ENCODE data around the gene NR5A2. TPM values are rescaled to one million over a fixed set of nuclear protein-coding genes. Genes with fewer than 3 reads are reported as not detected.
A peak's percentile ranks its signal among the peaks of the same experiment; 100 is the strongest.

Gene NR5A2
- total and polyA plus RNA-seq, 10 of the 15 experiments (the other 5 are each of a cell fraction or from before 2014, with no cell fraction given), result 0.02 to 0.60 (median 0.15) TPM; not detected in 1

- no peak for TF ChIP-seq E2F8 (IDR thresholded peaks at IDR 0.05; ENCODE audit: low read depth, partially characterized antibody)
- TF ChIP-seq RAD21 (IDR thresholded peaks at IDR 0.05; ENCODE audit: insufficient read depth, low read depth, low read length), result no peak
- no peak for TF ChIP-seq KLF5 (IDR thresholded peaks at IDR 0.05; ENCODE audit: partially characterized antibody)
These were observed 10.4 kb downstream of the NR5A2 start (continued) for GRCh38 chr1:200037904-200038303.

GRCh38 chr1:200038325-200038980, 10.9 kb downstream of the NR5A2 start:
- in situ Hi-C loops (cut with MboI), result no loop called here
- no peak for FAIRE-seq
- CTCF ChIA-PET, result no interaction called here

More at GRCh38 chr1:200038325-200038980, 10.9 kb downstream of the NR5A2 start:
- Histone ChIP-seq H4K20me1 (ENCODE audit: control insufficient read depth, insufficient read depth) (no peaks in the 10 kb centered on the region), H3K9ac (ENCODE audit: control insufficient read depth, insufficient read depth, low read length) (no peak overlapping the region), H3K4me3 (no peak overlapping the region), H3K9me3 (replicated peaks; ENCODE audit: control insufficient read depth, insufficient read depth, low read length) (no peaks in the 10 kb centered on the region; the same call in 2 of the 3 replicates), H3K79me2 (ENCODE audit: control insufficient read depth, insufficient read depth, low read length) (no peaks in the 10 kb centered on the region), H3K36me3 (ENCODE audit: control insufficient read depth in 2 of 2, insufficient read depth in 2 of 2, low read length in 1 of 2) (no peaks in the 10 kb centered on the region), H3K4me1 (ENCODE audit: control insufficient read depth, insufficient read depth, low read length) (no peaks in the 10 kb centered on the region), H3K4me2 (ENCODE audit: control insufficient read depth, insufficient read depth) (no peak overlapping the region), H3K27ac (ENCODE audit: control insufficient read depth, insufficient read depth) (no peak overlapping the region), H3K27me3 (replicated peaks in 1 of 2; ENCODE audit: control insufficient read depth in 2 of 2, insufficient read depth in 2 of 2, low read length in 1 of 2) (peaks cover 39 to 60% of the 10 kb centered on the region in 2 experiments), H2AFZ (ENCODE audit: control insufficient read depth, low read depth, low read length) (no peak overlapping the region)
- ChIA-PET POLR2A (no interaction called here), RAD21 (ENCODE audit: unreplicated experiment) (no interaction called here), SMC1A (ENCODE audit: uncharacterized antibody, unreplicated experiment) (interaction anchor here (1.0 kb wide), 1 partner anchor 208 kb away, joined by 3 read pairs; no protein-coding TSS in a partner anchor)
- no peak for DNase-seq (ENCODE audit: low read depth, low spot score)
- intact Hi-C loops (cut with micrococcal nuclease; ENCODE audit: unreplicated experiment), result no loop called here
- TF ChIP-seq SPI1 (IDR thresholded peaks at IDR 0.05; ENCODE audit: borderline replicate concordance, insufficient read depth, low read depth, low read length), result no peak
- TF ChIP-seq ZNF24 (IDR thresholded peaks at IDR 0.05), result no peak
- no peak for TF ChIP-seq TCF3 (IDR thresholded peaks at IDR 0.05; ENCODE audit: borderline replicate concordance, insufficient read depth, low read depth, low read length)
- TF ChIP-seq EZH2 (IDR thresholded peaks at IDR 0.05; ENCODE audit: borderline replicate concordance, control insufficient read depth, low read depth, low read length), result 0 out of 2 replicates have a peak, but pooled peaks have one; percentile 71
- TF ChIP-seq NR2C2 (IDR thresholded peaks at IDR 0.05; ENCODE audit: borderline replicate concordance, control insufficient read depth, insufficient read length, low read depth), result no peak
- 40% methylated on average over 17 of the region's 32 CpGs for WGBS (ENCODE audit: insufficient coverage, insufficient replicate concordance, low lambda C conversion rate, missing lambda C conversion rate)
- ATAC-seq, result no peak
- no TSS peak for BruUV-seq (replicated peaks)

Data from GM12878 (cell line).